Right atrium auricular region (tissue), 2 donors: Measurements from ENCODE around the gene MMP28. TPM values are rescaled to one million over a fixed set of nuclear protein-coding genes. Genes with fewer than 3 reads are reported as not detected.

Experiments used
- DNase-seq: peaks from one replicate; pipeline ENCODE4 v3.0.0-alpha.2; 2019; ENCODE audit warnings: low spot score
- H3K27ac ChIP-seq, 2 donors: fragments of 200-600 bp; sonication (generic); 1 replicate in 1 of 2; 2 replicates in 1 of 2; pipeline ENCODE4 v1.5.1; 2016 to 2019
- H3K27me3 ChIP-seq, 2 donors: fragments of 200-600 bp; sonication (generic); one replicate each; pipeline versions ENCODE4 v1.5.1 to v1.6.0; 2017 to 2019
- H3K36me3 ChIP-seq: fragments of 200-600 bp; sonication (generic); one replicate; pipeline ENCODE4 v1.5.1; 2016
- H3K4me1 ChIP-seq, 2 donors: fragments of 200-600 bp; sonication (generic); one replicate each; pipeline versions ENCODE4 v1.5.1 to v1.6.0; 2017 to 2019
- H3K4me3 ChIP-seq, 2 donors: fragments of 200-600 bp; sonication (generic); 1 replicate in 1 of 2; 2 replicates in 1 of 2; pipeline ENCODE4 v1.5.1; 2017 to 2019; ENCODE audit warnings: mild to moderate bottlenecking in 1 of 2, moderate library complexity in 1 of 2
- H3K9me3 ChIP-seq, 2 donors: fragments of 200-600 bp; sonication (generic); one replicate each; pipeline ENCODE4 v1.5.1; 2019
- total RNA-seq, 2 donors: library from RNA; depleted of rRNA; stranded (reverse); fragments of >200 nt; gene quantifications; one replicate each; pipeline ENCODE4 v1.1.0, GENCODE V29; 2016
- TF ChIP-seq, protein P1 (sequence below), 2 donors: fragments of 200-600 bp; sonication (generic); IDR thresholded peaks; one replicate each; pipeline ENCODE4 v1.5.1; 2019; ENCODE audit warnings: antibody characterized with exemption in 2 of 2

MMP28 gene
- total RNA-seq, 2 donors from 2014 or later = 10.5 to 14.9 TPM

GRCh38 chr17:35716897-35717465 lies 78.5 kb downstream of the MMP28 start:
- TF ChIP-seq, protein P1, sequence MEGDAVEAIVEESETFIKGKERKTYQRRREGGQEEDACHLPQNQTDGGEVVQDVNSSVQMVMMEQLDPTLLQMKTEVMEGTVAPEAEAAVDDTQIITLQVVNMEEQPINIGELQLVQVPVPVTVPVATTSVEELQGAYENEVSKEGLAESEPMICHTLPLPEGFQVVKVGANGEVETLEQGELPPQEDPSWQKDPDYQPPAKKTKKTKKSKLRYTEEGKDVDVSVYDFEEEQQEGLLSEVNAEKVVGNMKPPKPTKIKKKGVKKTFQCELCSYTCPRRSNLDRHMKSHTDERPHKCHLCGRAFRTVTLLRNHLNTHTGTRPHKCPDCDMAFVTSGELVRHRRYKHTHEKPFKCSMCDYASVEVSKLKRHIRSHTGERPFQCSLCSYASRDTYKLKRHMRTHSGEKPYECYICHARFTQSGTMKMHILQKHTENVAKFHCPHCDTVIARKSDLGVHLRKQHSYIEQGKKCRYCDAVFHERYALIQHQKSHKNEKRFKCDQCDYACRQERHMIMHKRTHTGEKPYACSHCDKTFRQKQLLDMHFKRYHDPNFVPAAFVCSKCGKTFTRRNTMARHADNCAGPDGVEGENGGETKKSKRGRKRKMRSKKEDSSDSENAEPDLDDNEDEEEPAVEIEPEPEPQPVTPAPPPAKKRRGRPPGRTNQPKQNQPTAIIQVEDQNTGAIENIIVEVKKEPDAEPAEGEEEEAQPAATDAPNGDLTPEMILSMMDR (IDR thresholded peaks at IDR 0.05) = no peak
- Histone ChIP-seq H3K4me1 (peaks cover 0 to 63% of the 10 kb centered on the region in 2 donors), H3K4me3 (no peak overlapping the region), H3K27me3 (no peaks in the 10 kb centered on the region), H3K36me3 (peaks cover 8% of the 10 kb centered on the region), H3K27ac (peak overlapping the region; percentile 68 to 90), H3K9me3 (no peaks in the 10 kb centered on the region)
- no peak for DNase-seq

GRCh38 chr17:35716173-35716572 lies 79.3 kb downstream of the MMP28 start:
- Histone ChIP-seq H3K9me3 (no peaks in the 10 kb centered on the region), H3K27ac (peak overlapping the region; percentile 68 to 90), H3K4me1 (peaks cover 0 to 65% of the 10 kb centered on the region in 2 donors), H3K36me3 (peaks cover 8% of the 10 kb centered on the region), H3K27me3 (no peaks in the 10 kb centered on the region), H3K4me3 (no peak overlapping the region)
- DNase-seq = no peak
- TF ChIP-seq, protein P1 (IDR thresholded peaks at IDR 0.05) = no peak

Other genes with a start within 250 kb of the MMP28 start
- not detected for gene SLFN14, start 234.8 kb downstream of the MMP28 start, total RNA-seq
- 1 to 10 TPM; 8.7 to 8.9 TPM for gene PEX12, start 217.1 kb downstream of the MMP28 start, total RNA-seq
- gene AP2B1, start 208.3 kb downstream of the MMP28 start, total RNA-seq = 10 to 100 TPM; 79.8 to 80.1 TPM
- 10 to 100 TPM; 39.2 to 61.9 TPM for gene RASL10B, start 64.0 kb downstream of the MMP28 start, total RNA-seq
- not detected for gene GAS2L2, start 42.4 kb downstream of the MMP28 start, total RNA-seq
- gene C17orf50, start 34.8 kb downstream of the MMP28 start, total RNA-seq = not detected
- gene TAF15, start 13.8 kb upstream of the MMP28 start, total RNA-seq = 10 to 100 TPM; 25.7 to 31.7 TPM
- gene HEATR9, start 73.2 kb upstream of the MMP28 start, total RNA-seq = not detected
- 1 to 10 TPM; 1.0 to 3.1 TPM for gene CCL5, start 84.7 kb upstream of the MMP28 start, total RNA-seq
- gene RDM1, start 135.1 kb upstream of the MMP28 start, total RNA-seq = not detected
- gene LYZL6, start 148.1 kb upstream of the MMP28 start, total RNA-seq = not detected
- gene CCL16, start 185.9 kb upstream of the MMP28 start, total RNA-seq = not detected
- gene CCL14, start 191.1 kb upstream of the MMP28 start, total RNA-seq = 10 to 100 TPM in 1 of 2 donors, 1 to 10 TPM in 1; 4.1 to 13.0 TPM
- not detected for gene CCL15, start 205.9 kb upstream of the MMP28 start, total RNA-seq
- not detected for gene CCL23, start 222.3 kb upstream of the MMP28 start, total RNA-seq